Measurements from ENCODE around the gene PIEZO2.

PIEZO2 gene

DNA sequence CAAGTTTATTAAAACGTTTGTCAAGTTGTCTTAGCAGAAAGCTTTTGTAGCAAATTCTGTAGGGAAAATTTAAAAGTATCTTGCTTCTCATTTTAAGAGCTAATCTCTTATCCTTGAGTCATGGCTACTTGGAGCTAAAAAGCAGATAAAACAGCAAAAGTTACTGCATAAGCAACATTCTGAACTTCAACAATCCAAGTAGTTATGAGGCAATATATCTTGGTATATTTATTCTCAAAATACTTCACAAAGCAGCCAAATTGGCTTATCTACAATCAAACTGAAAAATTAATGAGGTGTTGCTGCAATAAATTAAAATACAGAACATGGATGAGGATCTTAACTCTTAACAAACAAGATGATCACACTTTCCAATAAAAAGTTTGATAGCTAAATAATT is 306.5 kb downstream of the PIEZO2 start:
- Histone ChIP-seq H3K36me3 (ENCODE audit: insufficient read depth, low read length) (no peaks in the 10 kb centered on the region), H3K4me2 (ENCODE audit: low read length) (no peak overlapping the region), H3K9me2 (ENCODE audit: low read depth, low read length) (no peaks in the 10 kb centered on the region), H3K9ac (ENCODE audit: low read length) (no peak overlapping the region), H3K27ac (ENCODE audit: low read depth, low read length, poor library complexity, severe bottlenecking) (no peak overlapping the region), H4K20me1 (ENCODE audit: insufficient read depth, low read length) (no peaks in the 10 kb centered on the region), H3K9me3 (ENCODE audit: low read length) (no peaks in the 10 kb centered on the region), H3F3A (ENCODE audit: insufficient read depth, low read length) (no peaks in the 10 kb centered on the region), H3K4me1 (ENCODE audit: insufficient read depth, low read length, severe bottlenecking) (peaks cover 9% of the 10 kb centered on the region), H3K4me3 (ENCODE audit: low read depth, low read length, poor library complexity, severe bottlenecking) (no peak overlapping the region), H3K79me2 (ENCODE audit: insufficient read depth, low read length) (no peaks in the 10 kb centered on the region), H3K27me3 (ENCODE audit: insufficient read depth, low read length) (no peaks in the 10 kb centered on the region), H2AFZ (ENCODE audit: low read length) (no peak overlapping the region)
- TF ChIP-seq, protein P1, sequence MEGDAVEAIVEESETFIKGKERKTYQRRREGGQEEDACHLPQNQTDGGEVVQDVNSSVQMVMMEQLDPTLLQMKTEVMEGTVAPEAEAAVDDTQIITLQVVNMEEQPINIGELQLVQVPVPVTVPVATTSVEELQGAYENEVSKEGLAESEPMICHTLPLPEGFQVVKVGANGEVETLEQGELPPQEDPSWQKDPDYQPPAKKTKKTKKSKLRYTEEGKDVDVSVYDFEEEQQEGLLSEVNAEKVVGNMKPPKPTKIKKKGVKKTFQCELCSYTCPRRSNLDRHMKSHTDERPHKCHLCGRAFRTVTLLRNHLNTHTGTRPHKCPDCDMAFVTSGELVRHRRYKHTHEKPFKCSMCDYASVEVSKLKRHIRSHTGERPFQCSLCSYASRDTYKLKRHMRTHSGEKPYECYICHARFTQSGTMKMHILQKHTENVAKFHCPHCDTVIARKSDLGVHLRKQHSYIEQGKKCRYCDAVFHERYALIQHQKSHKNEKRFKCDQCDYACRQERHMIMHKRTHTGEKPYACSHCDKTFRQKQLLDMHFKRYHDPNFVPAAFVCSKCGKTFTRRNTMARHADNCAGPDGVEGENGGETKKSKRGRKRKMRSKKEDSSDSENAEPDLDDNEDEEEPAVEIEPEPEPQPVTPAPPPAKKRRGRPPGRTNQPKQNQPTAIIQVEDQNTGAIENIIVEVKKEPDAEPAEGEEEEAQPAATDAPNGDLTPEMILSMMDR (IDR thresholded peaks at IDR 0.05; ENCODE audit: low read length), result no peak
- no peak for TF ChIP-seq EZH2 (IDR thresholded peaks at IDR 0.05; ENCODE audit: borderline replicate concordance, low read length)

DNA sequence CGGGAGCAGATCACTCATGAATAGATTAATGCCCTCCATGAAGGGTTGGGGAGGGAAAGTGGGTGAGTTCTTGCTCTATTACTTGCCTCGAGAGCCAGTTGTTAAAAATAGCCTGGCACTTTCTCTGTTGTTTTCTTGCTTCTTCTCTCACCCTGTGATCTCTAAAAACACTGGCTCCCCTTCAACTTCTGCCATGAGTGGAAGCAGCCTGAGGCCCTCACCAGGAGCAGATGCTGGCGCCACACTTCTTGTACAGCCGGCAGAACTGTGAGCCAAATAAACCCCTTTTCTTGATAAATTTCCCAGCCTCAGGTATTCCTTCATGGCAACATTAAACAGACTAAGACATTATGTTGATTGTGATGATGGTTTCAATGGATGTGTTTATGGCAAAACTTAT is 307.0 kb downstream of the PIEZO2 start:
- Histone ChIP-seq H3K4me1 (ENCODE audit: insufficient read depth, low read length, severe bottlenecking) (peaks cover 4% of the 10 kb centered on the region), H3K27ac (ENCODE audit: low read depth, low read length, poor library complexity, severe bottlenecking) (no peak overlapping the region), H3K36me3 (ENCODE audit: insufficient read depth, low read length) (no peaks in the 10 kb centered on the region; the same call in 1 of the 2 replicates), H4K20me1 (ENCODE audit: insufficient read depth, low read length) (no peaks in the 10 kb centered on the region), H3K27me3 (ENCODE audit: insufficient read depth, low read length) (no peaks in the 10 kb centered on the region), H3K4me2 (ENCODE audit: low read length) (no peak overlapping the region), H3F3A (ENCODE audit: insufficient read depth, low read length) (no peaks in the 10 kb centered on the region), H3K9ac (ENCODE audit: low read length) (no peak overlapping the region), H3K4me3 (ENCODE audit: low read depth, low read length, poor library complexity, severe bottlenecking) (no peak overlapping the region), H2AFZ (ENCODE audit: low read length) (no peak overlapping the region), H3K79me2 (ENCODE audit: insufficient read depth, low read length) (no peaks in the 10 kb centered on the region), H3K9me2 (ENCODE audit: low read depth, low read length) (no peaks in the 10 kb centered on the region), H3K9me3 (ENCODE audit: low read length) (no peaks in the 10 kb centered on the region)
- TF ChIP-seq EZH2 (IDR thresholded peaks at IDR 0.05; ENCODE audit: borderline replicate concordance, low read length), result no peak
- TF ChIP-seq, protein P1 (IDR thresholded peaks at IDR 0.05; ENCODE audit: low read length), result no peak

DNA sequence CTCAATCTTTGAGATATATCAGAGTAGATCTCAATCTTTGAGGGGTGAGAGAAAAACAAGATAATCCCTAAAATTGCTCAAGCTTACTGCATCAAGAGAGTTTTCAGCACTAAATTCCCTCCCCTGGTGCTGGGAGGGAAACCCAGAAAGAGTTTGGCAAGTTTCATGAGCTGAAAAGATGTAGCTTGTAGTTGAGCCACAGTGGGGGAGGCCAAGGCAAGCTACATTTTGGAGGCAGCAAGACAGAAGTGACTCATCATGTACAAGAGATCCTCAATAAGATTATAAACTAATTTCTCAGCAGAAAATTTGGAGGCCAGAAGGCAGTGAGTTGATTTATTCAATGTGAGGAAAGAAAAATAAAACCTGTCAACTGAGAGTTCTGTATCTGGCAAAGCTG is 308.2 kb downstream of the PIEZO2 start:
- no peaks in the 10 kb centered on the region for H3K9me3 ChIP-seq (ENCODE audit: low read length)
- no peak overlapping the region for H3K4me2 ChIP-seq (ENCODE audit: low read length)
- H3K27ac ChIP-seq (ENCODE audit: low read depth, low read length, poor library complexity, severe bottlenecking), result no peak overlapping the region
- TF ChIP-seq EZH2 (IDR thresholded peaks at IDR 0.05; ENCODE audit: borderline replicate concordance, low read length), result no peak
- TF ChIP-seq, protein P1 (IDR thresholded peaks at IDR 0.05; ENCODE audit: low read length), result no peak
- H3F3A ChIP-seq (ENCODE audit: insufficient read depth, low read length), result no peaks in the 10 kb centered on the region
- no peaks in the 10 kb centered on the region for H3K79me2 ChIP-seq (ENCODE audit: insufficient read depth, low read length)
- no peaks in the 10 kb centered on the region; the same call in 1 of the 2 replicates for H3K36me3 ChIP-seq (ENCODE audit: insufficient read depth, low read length)
- no peaks in the 10 kb centered on the region for H3K9me2 ChIP-seq (ENCODE audit: low read depth, low read length)
- no peak overlapping the region for H3K4me3 ChIP-seq (ENCODE audit: low read depth, low read length, poor library complexity, severe bottlenecking)
- no peaks in the 10 kb centered on the region for H4K20me1 ChIP-seq (ENCODE audit: insufficient read depth, low read length)
- H3K9ac ChIP-seq (ENCODE audit: low read length), result no peak overlapping the region
- H2AFZ ChIP-seq (ENCODE audit: low read length), result no peak overlapping the region
- H3K27me3 ChIP-seq (ENCODE audit: insufficient read depth, low read length), result no peaks in the 10 kb centered on the region
- no peaks in the 10 kb centered on the region for H3K4me1 ChIP-seq (ENCODE audit: insufficient read depth, low read length, severe bottlenecking)

All from OCI-LY1 (cell line).